Measurements from ENCODE around the gene PRICKLE3.

The PRICKLE3 gene

DNA sequence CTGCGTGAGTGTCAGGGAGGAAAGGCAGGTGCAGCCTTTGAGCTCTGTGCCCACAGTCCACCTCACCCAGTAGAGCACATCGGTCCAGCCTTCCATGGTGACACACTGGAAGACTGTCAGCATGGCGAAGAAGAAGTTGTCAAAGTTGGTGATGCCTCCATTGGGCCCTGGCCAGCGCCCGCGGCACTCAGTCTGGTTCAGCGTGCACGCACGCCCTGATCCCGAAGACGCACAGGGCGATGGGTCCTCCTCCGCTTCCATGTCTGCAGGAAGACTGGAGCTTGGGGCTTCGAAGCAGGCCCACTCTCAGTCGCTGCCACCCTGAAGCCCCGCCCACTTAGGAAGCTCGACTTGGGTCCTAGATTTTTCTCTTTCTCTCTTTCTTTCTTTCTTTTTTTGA is 42.0 kb upstream of the PRICKLE3 start:
- no peak overlapping the region for H3K4me3 ChIP-seq (ENCODE audit: low read depth, low read length)
- TF ChIP-seq, protein P1, sequence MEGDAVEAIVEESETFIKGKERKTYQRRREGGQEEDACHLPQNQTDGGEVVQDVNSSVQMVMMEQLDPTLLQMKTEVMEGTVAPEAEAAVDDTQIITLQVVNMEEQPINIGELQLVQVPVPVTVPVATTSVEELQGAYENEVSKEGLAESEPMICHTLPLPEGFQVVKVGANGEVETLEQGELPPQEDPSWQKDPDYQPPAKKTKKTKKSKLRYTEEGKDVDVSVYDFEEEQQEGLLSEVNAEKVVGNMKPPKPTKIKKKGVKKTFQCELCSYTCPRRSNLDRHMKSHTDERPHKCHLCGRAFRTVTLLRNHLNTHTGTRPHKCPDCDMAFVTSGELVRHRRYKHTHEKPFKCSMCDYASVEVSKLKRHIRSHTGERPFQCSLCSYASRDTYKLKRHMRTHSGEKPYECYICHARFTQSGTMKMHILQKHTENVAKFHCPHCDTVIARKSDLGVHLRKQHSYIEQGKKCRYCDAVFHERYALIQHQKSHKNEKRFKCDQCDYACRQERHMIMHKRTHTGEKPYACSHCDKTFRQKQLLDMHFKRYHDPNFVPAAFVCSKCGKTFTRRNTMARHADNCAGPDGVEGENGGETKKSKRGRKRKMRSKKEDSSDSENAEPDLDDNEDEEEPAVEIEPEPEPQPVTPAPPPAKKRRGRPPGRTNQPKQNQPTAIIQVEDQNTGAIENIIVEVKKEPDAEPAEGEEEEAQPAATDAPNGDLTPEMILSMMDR (IDR thresholded peaks at IDR 0.05; ENCODE audit: low read depth, low read length), result no peak

DNA sequence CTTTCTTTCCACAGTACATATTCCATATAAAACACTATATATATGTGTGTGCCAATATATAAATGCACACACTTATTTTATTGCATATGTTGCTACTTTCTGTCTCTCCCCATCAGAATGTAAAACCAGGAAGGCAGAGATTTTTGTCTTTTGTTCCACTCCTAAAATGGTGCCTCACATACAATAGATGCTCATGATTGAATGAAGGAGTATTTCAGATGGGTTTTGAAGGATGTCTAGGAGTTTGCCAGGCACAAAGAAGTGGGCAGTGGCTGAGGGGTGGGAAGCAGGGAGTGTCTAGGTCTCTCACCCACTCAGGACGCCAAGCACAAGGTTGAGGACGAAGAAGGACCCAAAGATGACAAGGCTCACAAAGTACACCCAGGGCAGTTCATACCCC is 41.6 kb upstream of the PRICKLE3 start:
- H3K4me3 ChIP-seq (ENCODE audit: low read depth, low read length), result no peak overlapping the region
- TF ChIP-seq, protein P1 (IDR thresholded peaks at IDR 0.05; ENCODE audit: low read depth, low read length), result no peak

DNA sequence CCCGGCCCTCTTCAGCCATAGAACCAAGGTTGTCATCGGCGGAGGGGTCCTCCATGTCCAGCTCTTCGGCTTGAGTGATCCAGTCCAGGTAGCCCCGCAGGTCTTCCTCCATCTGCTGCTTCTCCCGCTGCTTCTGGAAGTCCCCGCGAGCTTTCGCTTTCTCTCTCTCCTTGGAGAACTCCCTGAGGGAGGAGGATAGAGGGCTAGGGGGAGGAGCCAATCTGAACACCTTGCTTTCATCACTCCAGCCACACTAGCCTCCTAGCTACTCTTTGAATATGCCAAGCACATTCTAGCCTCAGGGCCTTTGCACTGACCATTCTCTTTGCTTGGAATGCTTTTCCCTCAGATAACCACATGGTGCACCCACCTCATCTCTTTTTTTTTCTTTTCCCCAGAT is 40.8 kb upstream of the PRICKLE3 start:
- no peak overlapping the region for H3K4me3 ChIP-seq (ENCODE audit: low read depth, low read length)
- TF ChIP-seq, protein P1 (IDR thresholded peaks at IDR 0.05; ENCODE audit: low read depth, low read length), result no peak

DNA sequence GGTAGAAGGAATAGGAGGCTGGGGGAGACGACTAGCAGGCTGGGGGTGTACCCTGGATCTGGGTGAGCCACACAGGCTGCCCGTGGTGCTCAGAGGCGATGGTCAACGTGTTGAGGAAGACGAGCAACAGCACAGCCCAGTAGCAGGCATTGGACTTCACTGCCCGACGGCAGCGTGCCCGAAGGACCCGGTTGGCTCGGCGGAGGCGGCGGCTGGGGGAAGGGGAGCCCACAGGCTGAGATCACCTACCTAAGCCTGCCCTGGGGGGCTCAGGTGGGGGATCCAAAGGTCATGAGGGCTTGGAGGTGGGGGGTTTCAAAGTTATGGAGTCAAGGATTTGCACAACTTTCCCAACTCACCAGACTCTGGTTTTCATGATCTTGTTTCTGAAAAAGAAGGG is 39.7 kb upstream of the PRICKLE3 start:
- no peak overlapping the region for H3K4me3 ChIP-seq (ENCODE audit: low read depth, low read length)
- TF ChIP-seq, protein P1 (IDR thresholded peaks at IDR 0.05; ENCODE audit: low read depth, low read length), result no peak

DNA sequence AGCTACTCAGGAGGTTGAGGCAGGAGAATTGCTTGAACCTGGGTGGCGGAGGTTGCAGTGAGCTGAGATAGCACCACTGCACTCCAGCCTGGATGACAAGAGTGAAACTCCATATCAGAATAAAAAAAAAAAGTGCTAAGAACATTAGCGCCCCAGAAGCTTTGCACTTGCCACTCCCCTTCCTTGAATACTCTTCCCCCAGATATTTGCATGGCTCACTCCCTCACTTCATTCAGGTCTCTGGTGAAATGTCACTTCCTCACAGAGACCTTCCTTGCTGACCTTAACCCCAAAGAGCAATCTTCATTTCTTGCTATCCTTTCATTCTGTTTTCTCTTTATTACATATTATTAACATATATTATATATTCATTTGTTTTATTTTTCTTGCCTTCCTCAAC is 35.7 kb upstream of the PRICKLE3 start:
- no peak overlapping the region for H3K4me3 ChIP-seq (ENCODE audit: low read depth, low read length)
- TF ChIP-seq, protein P1 (IDR thresholded peaks at IDR 0.05; ENCODE audit: low read depth, low read length), result no peak

DNA sequence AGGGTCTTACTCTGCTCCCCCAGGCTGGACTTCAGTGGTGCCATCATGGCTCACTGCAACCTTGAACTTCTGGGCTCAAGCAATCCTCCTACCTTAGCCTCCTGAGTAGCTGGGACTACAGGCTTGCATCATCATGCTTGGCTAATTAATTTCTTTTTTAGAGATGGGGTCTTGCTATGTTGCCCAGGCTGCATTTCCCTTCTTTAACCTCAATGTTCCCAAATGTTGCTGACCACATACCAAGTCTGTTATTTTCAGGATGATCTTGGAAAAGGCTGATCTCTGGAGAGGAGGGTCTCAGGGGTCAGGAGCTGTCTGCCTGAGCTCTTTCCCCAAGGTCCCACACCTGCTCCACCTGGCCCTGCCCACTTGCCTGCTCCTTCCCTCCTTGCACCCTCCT is 33.9 kb upstream of the PRICKLE3 start:
- TF ChIP-seq, protein P1 (IDR thresholded peaks at IDR 0.05; ENCODE audit: low read depth, low read length), result no peak
- H3K4me3 ChIP-seq (ENCODE audit: low read depth, low read length), result no peak overlapping the region

DNA sequence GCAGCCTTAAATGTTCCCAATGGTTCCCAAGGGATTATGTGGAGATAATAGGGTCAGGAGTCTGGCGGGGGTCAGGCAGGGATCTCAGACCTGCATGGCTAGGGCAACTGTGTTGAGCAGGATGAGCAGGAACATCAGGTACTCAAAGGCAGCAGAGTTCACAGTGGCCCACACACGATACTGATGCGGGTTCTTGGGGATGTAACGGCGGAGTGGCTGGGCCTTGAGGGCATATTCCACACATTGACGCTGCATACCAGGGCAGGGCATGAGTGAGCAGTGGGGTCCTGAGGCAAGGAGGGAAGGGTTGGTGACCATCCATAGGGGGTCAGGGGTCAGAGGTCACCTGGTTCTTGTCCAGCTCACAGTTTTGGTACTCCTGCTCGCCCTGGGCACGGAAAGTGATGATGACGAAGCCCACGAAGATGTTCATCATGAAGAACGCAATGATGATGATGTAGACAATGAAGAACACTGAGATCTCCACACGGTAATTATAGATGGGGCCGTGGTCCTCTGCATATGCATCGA is 28.9 kb upstream of the PRICKLE3 start:
- no peak overlapping the region for H3K4me3 ChIP-seq (ENCODE audit: low read depth, low read length)
- TF ChIP-seq, protein P1 (IDR thresholded peaks at IDR 0.05; ENCODE audit: low read depth, low read length), result no peak
